Naive thymus-derived CD4-positive, alpha-beta T cell (primary cell): Measurements from ENCODE around the gene DRAM1. TPM values are rescaled to one million over a fixed set of nuclear protein-coding genes. Genes with fewer than 3 reads are reported as not detected.

Experiments used
- ATAC-seq: fragments of 150-1000 bp; cut with Tn5 transposase; 2 replicates; pipeline ENCODE4 v1.10.0; 2021; ENCODE audit warnings: mild to moderate bottlenecking, moderate library complexity
- CTCF ChIA-PET: fragments of 350-600 bp; sonication (Branson Sonifier 250); formaldehyde crosslinking; loops from one replicate; lab custom pipeline; 2021; ENCODE audit warnings: antibody characterized with exemption; lab: Charles Lee
- POLR2A ChIA-PET: fragments of 350-600 bp; sonication (Branson Sonifier 250); formaldehyde crosslinking; loops from one replicate; lab custom pipeline; 2021; ENCODE audit warnings: antibody characterized with exemption, inconsistent platforms; lab: Charles Lee
- DNase-seq, 9 donors: peaks; one replicate each; pipeline versions ENCODE4 v3.0.0 to v3.0.0-alpha.2; 2020 to 2022; ENCODE audit warnings: mixed read lengths in 1 of 9
- H3K27ac ChIP-seq: one replicate; pipeline ENCODE4 v1.7.0; 2013; ENCODE audit warnings: mild to moderate bottlenecking, low read depth, low read length, moderate library complexity
- H3K27me3 ChIP-seq, 2 donors: one replicate each; pipeline ENCODE4 v1.7.0; 2013; ENCODE audit warnings: low read length in 2 of 2, mild to moderate bottlenecking in 2 of 2, moderate library complexity in 2 of 2; ENCODE audit not compliant: control insufficient read depth in 2 of 2, insufficient read depth in 2 of 2
- H3K36me3 ChIP-seq, 3 experiments: 1 replicate in 2 of 3; 2 replicates in 1 of 3; pipeline ENCODE4 v1.7.0; 2013; ENCODE audit warnings: low read length in 3 of 3, mild to moderate bottlenecking in 3 of 3, moderate library complexity in 1 of 3; ENCODE audit not compliant: insufficient read depth in 3 of 3, control insufficient read depth in 2 of 3
- H3K4me1 ChIP-seq, 2 donors: one replicate each; pipeline ENCODE4 v1.7.0; 2013; ENCODE audit warnings: low read length in 2 of 2, mild to moderate bottlenecking in 2 of 2, moderate library complexity in 1 of 2; ENCODE audit not compliant: control insufficient read depth in 2 of 2, insufficient read depth in 2 of 2
- H3K4me3 ChIP-seq: 2 replicates; pipeline ENCODE4 v1.7.0; 2013; ENCODE audit warnings: mild to moderate bottlenecking, low read length
- H3K9me3 ChIP-seq, 3 experiments: 1 replicate in 2 of 3; 2 replicates in 1 of 3; pipeline ENCODE4 v1.7.0; 2013; ENCODE audit warnings: low read length in 3 of 3; ENCODE audit not compliant: control insufficient read depth in 2 of 3
- H3K27ac Mint-ChIP-seq, 9 donors: one replicate each; pipeline ENCODE4 v1.8.0; 2020 to 2022; ENCODE audit warnings: mixed read lengths in 9 of 9, mild to moderate bottlenecking in 8 of 9, moderate library complexity in 5 of 9, inconsistent platforms in 2 of 9
- H3K27me3 Mint-ChIP-seq, 5 donors: one replicate each; pipeline ENCODE4 v1.8.0; 2021 to 2022; ENCODE audit warnings: mixed read lengths in 5 of 5, mild to moderate bottlenecking in 1 of 5
- H3K36me3 Mint-ChIP-seq, 5 donors: one replicate each; pipeline ENCODE4 v1.8.0; 2020 to 2022; ENCODE audit warnings: mixed read lengths in 5 of 5, mild to moderate bottlenecking in 3 of 5, inconsistent platforms in 1 of 5
- H3K4me1 Mint-ChIP-seq, 7 donors: one replicate each; pipeline ENCODE4 v1.8.0; 2020 to 2022; ENCODE audit warnings: mixed read lengths in 7 of 7, mild to moderate bottlenecking in 3 of 7, inconsistent platforms in 1 of 7
- H3K4me3 Mint-ChIP-seq, 10 donors: one replicate each; pipeline ENCODE4 v1.8.0; 2020 to 2022; ENCODE audit warnings: mild to moderate bottlenecking in 10 of 10, mixed read lengths in 10 of 10, moderate library complexity in 6 of 10, inconsistent platforms in 2 of 10
- H3K9me3 Mint-ChIP-seq, 11 donors: one replicate each; pipeline ENCODE4 v1.8.0; 2020 to 2022; ENCODE audit warnings: mixed read lengths in 11 of 11, mild to moderate bottlenecking in 4 of 11, inconsistent platforms in 1 of 11, moderate library complexity in 1 of 11
- intact Hi-C, 2 donors: fragments of 100-400 bp; cut with micrococcal nuclease; formaldehyde crosslinking; loops; one replicate each; pipeline ENCODE4 v1.15.1; 2023
- polyA plus RNA-seq, 2 donors: library from polyadenylated mRNA; unstranded; fragments of 300-500 nt; fragmentation: Illumina TruSeq; gene quantifications; one replicate each; pipeline ENCODE4 v1.2.3, GENCODE V29; 2021
- total RNA-seq, 6 experiments: library from RNA in 5 of 6; stranded (reverse) in 5 of 6; gene quantifications; 1 replicate in 5 of 6; 2 replicates in 1 of 6; pipeline ENCODE4 v1.2.3 and lab custom pipeline; 2021 to 2026

DRAM1 gene
- total and polyA plus RNA-seq, 7 experiments from 2014 or later, result 1.4 to 9.5 (median 2.4) TPM

GRCh38 chr12:101939856-101940265 lies 62.5 kb downstream of the DRAM1 start:
- no peaks in the 10 kb centered on the region for H3K9me3 ChIP-seq
- DNase-seq (peak in 8 of 9 donors; percentile 34 to 69 (median 56)), ATAC-seq (peak; percentile 70)
- no peaks in the 10 kb centered on the region for H3K4me1 ChIP-seq
- ChIA-PET CTCF (interaction anchor here (0.6 to 1.4 kb wide), 3 partner anchors 9 to 1608 kb away, joined by 3 to 4 read pairs (median 4); no protein-coding TSS in a partner anchor), POLR2A (no interaction called here)
- Mint-ChIP-seq H3K27ac (peak overlapping the region in 1 of 9 donors; percentile 32), H3K4me1 (peaks cover 0 to 34% (median 0%) of the 10 kb centered on the region in 7 donors), H3K36me3 (no peaks in the 10 kb centered on the region), H3K27me3 (peaks cover 15 to 21% (median 19%) of the 10 kb centered on the region in 5 donors), H3K9me3 (no peaks in the 10 kb centered on the region), H3K4me3 (no peak overlapping the region)
- intact Hi-C loops, result loop anchor here (1.0 to 10.0 kb wide), 10 partner anchors 102 to 871 kb away; partner anchors contain the start of genes NUP37 (in 1 of the 2), PARPBP (in 1 of the 2) and WASHC3 (in 1 of the 2)
- no peaks in the 10 kb centered on the region for H3K36me3 ChIP-seq
- no peak overlapping the region for H3K4me3 ChIP-seq
- H3K27ac ChIP-seq, result no peak overlapping the region
- no peaks in the 10 kb centered on the region for H3K27me3 ChIP-seq

- Mint-ChIP-seq H3K36me3 (no peaks in the 10 kb centered on the region), H3K9me3 (no peaks in the 10 kb centered on the region), H3K4me3 (no peak overlapping the region), H3K27me3 (peaks cover 17 to 21% (median 19%) of the 10 kb centered on the region in 5 donors), H3K4me1 (peaks cover 0 to 33% (median 0%) of the 10 kb centered on the region in 7 donors), H3K27ac (no peak overlapping the region)
- CTCF ChIA-PET, result interaction anchor here (0.6 to 1.4 kb wide), 4 partner anchors 8 to 1617 kb away, joined by 3 to 4 read pairs (median 4); no protein-coding TSS in a partner anchor
- POLR2A ChIA-PET, result no interaction called here
- Histone ChIP-seq H3K4me3 (no peak overlapping the region), H3K9me3 (no peaks in the 10 kb centered on the region), H3K4me1 (no peaks in the 10 kb centered on the region), H3K27me3 (no peaks in the 10 kb centered on the region), H3K36me3 (no peaks in the 10 kb centered on the region), H3K27ac (no peak overlapping the region)
- intact Hi-C loops, result loop anchor here in 1 of 2 donors (1.0 to 5.0 kb wide), 3 partner anchors 544 to 870 kb away; no protein-coding TSS in a partner anchor
- no peak for DNase-seq
- ATAC-seq, result no peak
Measured at GRCh38 chr12:101940400-101940950, 63.1 kb downstream of the DRAM1 start.

- ATAC-seq (peak; percentile 63), DNase-seq (no peak)
- Histone ChIP-seq H3K27ac (no peak overlapping the region), H3K9me3 (no peaks in the 10 kb centered on the region), H3K36me3 (no peaks in the 10 kb centered on the region), H3K4me3 (no peak overlapping the region), H3K27me3 (no peaks in the 10 kb centered on the region), H3K4me1 (no peaks in the 10 kb centered on the region)
- Mint-ChIP-seq H3K36me3 (no peaks in the 10 kb centered on the region), H3K27ac (no peak overlapping the region), H3K4me1 (peaks cover 0 to 28% (median 0%) of the 10 kb centered on the region in 7 donors), H3K4me3 (no peak overlapping the region), H3K27me3 (peaks cover 17 to 20% (median 17%) of the 10 kb centered on the region in 5 donors), H3K9me3 (no peaks in the 10 kb centered on the region)
- ChIA-PET CTCF (interaction anchor here (0.7 to 0.8 kb wide), 2 partner anchors 543 to 1068 kb away, joined by 3 to 4 read pairs; no protein-coding TSS in a partner anchor), POLR2A (no interaction called here)
- intact Hi-C loops, result loop anchor here in 1 of 2 donors (2.0 to 5.0 kb wide), 2 partner anchors 601 to 869 kb away; no protein-coding TSS in a partner anchor
Measured at GRCh38 chr12:101941306-101942249, 64.2 kb downstream of the DRAM1 start.

- POLR2A ChIA-PET, result no interaction called here
- Mint-ChIP-seq H3K36me3 (no peaks in the 10 kb centered on the region), H3K9me3 (no peaks in the 10 kb centered on the region), H3K27me3 (peaks cover 12 to 19% (median 15%) of the 10 kb centered on the region in 5 donors), H3K27ac (no peak overlapping the region), H3K4me3 (no peak overlapping the region), H3K4me1 (peaks cover 0 to 23% (median 0%) of the 10 kb centered on the region in 7 donors)
- no peak for ATAC-seq
- DNase-seq, result no peak
- Histone ChIP-seq H3K4me1 (no peaks in the 10 kb centered on the region), H3K4me3 (no peak overlapping the region), H3K27me3 (no peaks in the 10 kb centered on the region), H3K27ac (no peak overlapping the region), H3K36me3 (no peaks in the 10 kb centered on the region), H3K9me3 (no peaks in the 10 kb centered on the region)
- intact Hi-C loops, result loop anchor here in 1 of 2 donors (5.0 kb wide), 1 partner anchor 600 kb away; no protein-coding TSS in a partner anchor
- CTCF ChIA-PET, result interaction anchor here (0.6 to 1.1 kb wide), 2 partner anchors 9 to 13 kb away, joined by 3 to 5 read pairs; no protein-coding TSS in a partner anchor
Measured at GRCh38 chr12:101942250-101942605, 64.8 kb downstream of the DRAM1 start.

- H3K4me3 Mint-ChIP-seq, result no peak overlapping the region
- CTCF ChIA-PET, result interaction anchor here (0.5 kb wide), 1 partner anchor 53 kb away, joined by 3 read pairs; no protein-coding TSS in a partner anchor
- H3K27me3 Mint-ChIP-seq, result peaks cover 3 to 12% (median 5%) of the 10 kb centered on the region in 5 donors
- intact Hi-C loops, result no loop called here
- Histone ChIP-seq H3K9me3 (no peaks in the 10 kb centered on the region), H3K4me3 (no peak overlapping the region), H3K27me3 (no peaks in the 10 kb centered on the region), H3K4me1 (no peaks in the 10 kb centered on the region), H3K27ac (no peak overlapping the region), H3K36me3 (no peaks in the 10 kb centered on the region)
- no peak overlapping the region for H3K27ac Mint-ChIP-seq
- DNase-seq, result no peak
- ATAC-seq, result no peak
- no peaks in the 10 kb centered on the region for H3K36me3 Mint-ChIP-seq
- H3K9me3 Mint-ChIP-seq, result no peaks in the 10 kb centered on the region
- peaks cover 0 to 15% (median 0%) of the 10 kb centered on the region in 7 donors for H3K4me1 Mint-ChIP-seq
- POLR2A ChIA-PET, result no interaction called here
Measured at GRCh38 chr12:101945369-101946232, 68.2 kb downstream of the DRAM1 start.

- CTCF ChIA-PET, result no interaction called here
- intact Hi-C loops, result no loop called here
- H3K27ac Mint-ChIP-seq, result no peak overlapping the region
Measured at GRCh38 chr12:101946233-101946611, 68.8 kb downstream of the DRAM1 start.

More at GRCh38 chr12:101946233-101946611, 68.8 kb downstream of the DRAM1 start:
- Histone ChIP-seq H3K4me3 (no peak overlapping the region), H3K9me3 (no peaks in the 10 kb centered on the region), H3K36me3 (no peaks in the 10 kb centered on the region), H3K4me1 (no peaks in the 10 kb centered on the region), H3K27me3 (no peaks in the 10 kb centered on the region), H3K27ac (no peak overlapping the region)
- no peak for DNase-seq
- Mint-ChIP-seq H3K4me3 (no peak overlapping the region), H3K36me3 (no peaks in the 10 kb centered on the region), H3K9me3 (no peaks in the 10 kb centered on the region), H3K27me3 (peaks cover 0 to 9% (median 5%) of the 10 kb centered on the region in 5 donors), H3K4me1 (peaks cover 0 to 14% (median 0%) of the 10 kb centered on the region in 7 donors)
- ATAC-seq, result no peak
- POLR2A ChIA-PET, result no interaction called here
